ENCODE results near the gene SLX4IP.
A peak's percentile ranks its signal among the peaks of the same experiment; 100 is the strongest.
"Not testable (repeated sequence)": the region's sequence is repeated elsewhere in the genome, so short reads cannot be mapped to it uniquely, and the experiment has no call there.

The SLX4IP gene
- total RNA-seq: 13.8 to 14.7 reads per million in 2 donors

DNA sequence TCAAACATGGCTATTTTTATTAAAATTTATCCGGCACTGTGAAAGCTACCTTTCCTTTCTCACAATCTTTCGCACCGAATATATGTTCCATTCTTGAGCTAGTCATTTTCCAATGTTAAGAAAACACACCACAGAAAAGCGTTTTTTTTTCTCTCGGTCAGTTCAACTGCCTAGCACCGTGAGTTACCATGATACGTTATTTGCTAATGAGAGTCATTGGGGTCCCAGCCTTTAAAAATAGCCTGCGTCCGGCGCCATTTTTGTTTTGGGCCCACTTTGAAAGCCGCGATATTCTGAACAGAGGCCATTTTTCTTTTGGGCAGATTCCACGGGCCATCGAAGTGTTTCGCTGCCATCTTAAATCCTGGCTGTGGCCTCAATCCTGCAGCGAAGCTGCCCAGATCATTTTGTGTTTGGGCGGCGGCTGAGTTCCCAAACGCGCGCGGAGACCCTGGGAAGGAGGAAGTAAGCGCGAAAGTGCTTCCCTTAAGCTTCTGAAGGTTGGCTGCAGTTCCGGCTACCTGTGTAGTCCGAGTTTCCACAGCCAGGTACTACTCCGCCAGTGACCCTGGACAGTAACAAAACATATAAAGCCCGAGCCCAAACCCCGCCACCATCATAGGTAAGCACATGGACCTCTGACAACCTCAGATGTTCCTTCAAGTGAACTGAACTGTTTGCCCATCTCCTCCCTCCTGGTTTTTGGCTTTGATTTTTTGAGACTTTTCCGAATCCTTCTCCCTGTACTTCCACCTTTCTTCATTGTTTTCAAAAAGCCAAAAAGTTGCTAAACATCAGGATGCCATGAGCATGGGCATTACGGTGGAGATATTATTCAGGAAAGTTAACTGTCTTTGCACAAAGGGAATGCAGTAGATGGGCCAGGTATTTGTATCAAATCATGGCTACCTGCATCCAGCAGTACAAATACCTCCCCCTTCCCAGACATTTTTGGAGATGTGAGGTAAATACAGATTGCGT, at the start of gene SLX4IP:
Gene SLX4IP, plus strand, starts transcription at position 474 of the 981 bp plus-strand sequence. CDS start 22,900 bp downstream, outside the sequence.
- peak; percentile 27 for DNase-seq

DNA sequence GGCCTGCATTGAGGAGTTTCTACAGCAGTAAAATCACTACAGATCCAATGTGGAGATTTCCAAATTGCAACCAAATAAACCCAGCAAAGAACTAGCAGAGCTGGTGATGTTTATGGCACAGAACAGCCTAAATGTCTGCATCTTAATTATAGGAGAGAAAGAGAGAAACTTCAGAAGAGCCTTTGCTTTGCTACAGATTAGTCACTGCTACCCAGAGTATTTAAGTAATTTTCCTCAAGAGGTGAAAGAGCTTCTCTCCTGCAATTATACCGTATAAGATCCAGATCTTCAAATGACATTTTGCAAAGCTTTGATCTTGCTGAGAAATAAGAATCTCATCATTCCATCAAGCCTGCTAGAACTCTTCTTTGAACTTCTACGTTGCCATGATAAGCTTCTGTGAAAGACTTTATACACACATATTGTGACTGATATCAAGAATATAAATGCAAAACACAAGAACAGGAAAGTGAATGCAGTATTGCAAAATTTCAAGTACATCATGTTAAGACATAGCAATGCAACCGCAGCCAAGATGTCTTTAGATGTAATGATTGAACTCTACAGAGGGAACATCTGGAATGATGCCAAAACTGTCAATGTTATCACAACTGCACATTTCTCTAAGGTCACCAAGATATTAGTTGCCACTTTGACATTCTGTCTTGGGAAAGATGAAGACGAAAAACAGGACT, 49.1 kb upstream of the SLX4IP start:
- no peak for DNase-seq

DNA sequence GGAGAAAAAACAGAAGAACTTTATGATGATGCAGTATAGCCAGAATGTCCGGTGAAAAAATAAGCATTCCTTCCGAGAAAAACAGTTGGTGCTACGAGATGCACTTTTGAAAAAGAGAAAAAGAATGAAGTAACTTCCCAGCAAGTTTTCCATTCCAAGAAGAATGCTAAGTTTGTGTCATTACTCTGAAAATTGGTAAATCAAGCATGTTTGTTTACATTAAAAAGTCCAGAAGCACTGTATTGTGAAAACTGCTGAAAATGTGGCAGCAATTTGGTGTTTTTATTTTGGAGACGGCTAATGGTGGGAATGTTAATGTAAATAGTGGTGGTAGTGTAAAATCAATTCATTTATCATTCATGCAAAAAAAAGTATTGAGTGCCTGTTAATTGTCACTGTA, 47.4 kb upstream of the SLX4IP start:
- DNase-seq: no peak

DNA sequence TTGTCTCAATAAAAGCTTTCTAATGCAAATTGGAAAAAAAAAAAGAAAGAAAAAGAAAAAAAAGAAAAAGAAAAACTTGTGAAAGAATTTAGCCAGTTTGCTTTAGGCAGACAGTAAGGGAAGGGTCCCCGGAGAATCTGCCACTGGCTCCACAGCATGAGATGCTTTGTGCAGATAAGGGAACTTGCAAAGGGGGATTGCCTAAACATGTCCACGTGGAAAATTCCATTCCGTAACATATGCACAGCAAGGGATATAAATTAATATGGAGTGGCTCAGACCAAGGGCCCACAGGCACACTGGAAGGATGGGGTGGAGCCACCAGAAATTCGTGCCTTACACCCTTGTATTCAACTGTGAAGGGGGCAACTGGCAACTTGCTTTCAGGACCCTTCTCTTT, 46.5 kb upstream of the SLX4IP start:
- DNase-seq: no peak

DNA sequence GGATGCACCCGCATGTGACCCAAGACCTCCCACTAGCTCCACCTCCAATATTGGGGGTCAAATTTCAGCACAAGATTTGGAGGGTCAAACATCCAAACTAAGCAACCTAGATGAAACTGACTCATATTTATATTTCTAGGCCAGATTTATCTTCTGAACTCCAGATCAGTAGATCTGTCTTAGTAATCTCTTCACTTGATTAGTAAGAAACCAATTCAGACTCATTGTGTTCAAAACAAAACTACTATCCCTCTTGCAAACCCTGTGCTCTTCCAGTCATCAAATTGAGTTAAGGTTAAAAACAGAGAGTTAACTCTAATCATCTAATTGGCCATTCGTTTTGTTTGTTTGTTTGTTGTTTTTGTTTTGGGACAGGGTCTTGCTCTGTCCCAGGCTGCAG, 44.4 kb upstream of the SLX4IP start:
- DNase-seq: no peak

DNA sequence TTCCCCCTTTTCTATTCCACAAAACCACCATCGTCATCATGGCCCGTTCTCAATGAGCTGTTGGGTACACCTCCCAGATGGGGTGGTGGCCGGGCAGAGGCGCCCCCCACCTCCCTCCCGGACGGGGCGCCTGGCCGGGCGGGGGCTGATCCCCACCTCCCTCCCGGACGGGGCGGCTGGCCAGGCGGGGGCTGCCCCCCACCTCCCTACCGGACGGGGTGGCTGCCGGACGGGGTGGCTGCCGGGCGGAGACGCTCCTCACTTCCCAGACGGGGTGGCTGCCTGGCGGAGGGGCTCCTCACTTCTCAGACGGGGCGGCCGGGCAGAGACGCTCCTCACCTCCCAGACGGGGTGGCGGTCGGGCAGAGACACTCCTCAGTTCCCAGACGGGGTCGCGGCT, 40.4 kb upstream of the SLX4IP start:
- DNase-seq: not testable (repeated sequence)

DNA sequence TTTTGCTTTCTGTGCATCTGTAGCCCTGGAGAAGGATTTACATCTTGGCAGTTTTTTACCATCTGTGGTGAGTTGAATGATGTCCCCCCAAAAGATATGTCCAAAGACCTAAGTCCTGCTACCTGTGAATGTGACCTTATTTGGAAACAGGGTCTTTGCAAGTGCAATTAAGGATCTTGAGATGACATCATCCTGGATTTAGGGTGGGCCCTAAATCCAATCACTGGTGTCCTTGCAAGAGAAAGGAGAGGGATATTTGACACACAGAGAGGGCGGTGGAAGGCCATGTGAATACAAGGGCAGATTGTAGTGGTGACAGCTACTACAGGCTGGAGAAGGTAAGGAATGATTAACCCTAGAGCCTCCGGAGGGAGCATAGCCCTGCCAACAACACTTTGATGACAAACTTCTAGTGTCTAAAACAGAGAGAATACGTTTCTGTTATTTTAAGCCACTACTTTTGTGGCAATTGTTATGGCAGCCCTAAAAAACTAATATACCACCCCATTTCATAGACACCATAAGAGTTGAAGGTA, 36.2 kb upstream of the SLX4IP start:
- DNase-seq: no peak

DNA sequence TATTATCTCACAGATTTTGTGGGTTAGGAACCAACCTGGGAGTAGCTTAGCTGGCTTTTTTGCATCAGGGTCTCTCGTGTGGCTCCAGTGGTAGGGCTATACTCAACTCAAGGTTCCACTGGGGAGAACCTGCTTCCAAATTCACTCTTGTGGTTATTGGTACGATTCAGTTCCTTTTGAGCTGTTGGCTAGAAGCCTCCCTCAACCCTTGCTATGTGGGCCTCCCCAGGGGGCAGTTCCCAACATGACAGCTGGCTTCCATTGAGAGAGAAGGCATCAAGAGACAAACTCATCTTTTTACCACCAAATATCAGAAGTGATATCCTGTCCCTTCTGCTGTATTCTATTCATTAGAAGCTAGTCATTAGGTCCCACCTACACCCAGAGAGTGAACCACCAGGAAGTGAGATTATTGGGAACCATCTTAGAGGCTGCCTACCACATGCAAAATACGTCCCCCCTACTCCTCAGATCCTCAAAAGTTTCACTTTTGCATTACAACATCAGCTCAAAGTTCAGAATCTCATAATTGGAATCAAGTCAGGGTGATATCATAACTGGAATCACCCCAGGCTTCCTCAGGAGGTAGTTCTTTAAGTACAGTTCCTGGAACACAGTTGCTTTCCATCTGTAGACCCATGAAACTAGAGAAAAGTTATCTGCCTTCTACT, 32.0 kb upstream of the SLX4IP start:
- no peak for DNase-seq

DNA sequence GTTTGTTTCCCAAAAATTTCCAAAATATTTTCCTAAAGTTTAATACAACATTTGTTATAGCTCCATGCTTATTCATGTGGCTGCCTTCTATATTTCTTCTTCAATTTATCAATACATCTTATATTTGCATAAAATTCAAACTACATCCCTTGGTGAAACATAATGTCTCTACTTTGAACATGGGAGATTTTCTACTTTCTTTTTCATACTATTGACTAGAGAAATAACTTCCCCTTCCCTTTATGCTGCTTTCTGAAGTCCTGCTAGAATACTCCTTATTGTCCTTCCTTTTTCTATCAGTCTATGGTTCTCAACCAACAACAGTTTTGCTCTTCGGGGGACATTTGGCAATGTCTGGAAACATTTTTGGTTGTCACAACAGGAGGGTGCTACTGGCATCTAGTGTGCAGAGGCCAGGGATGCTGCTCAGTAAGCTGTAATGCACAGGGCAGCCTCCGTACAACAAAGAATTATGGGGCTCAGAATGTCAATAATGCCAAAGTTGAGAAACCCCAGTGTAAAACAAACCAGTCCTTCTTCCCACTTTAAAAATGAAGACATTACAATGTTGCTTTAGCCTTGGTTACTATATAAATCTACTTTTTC, 31.0 kb upstream of the SLX4IP start:
- no peak for DNase-seq

DNA sequence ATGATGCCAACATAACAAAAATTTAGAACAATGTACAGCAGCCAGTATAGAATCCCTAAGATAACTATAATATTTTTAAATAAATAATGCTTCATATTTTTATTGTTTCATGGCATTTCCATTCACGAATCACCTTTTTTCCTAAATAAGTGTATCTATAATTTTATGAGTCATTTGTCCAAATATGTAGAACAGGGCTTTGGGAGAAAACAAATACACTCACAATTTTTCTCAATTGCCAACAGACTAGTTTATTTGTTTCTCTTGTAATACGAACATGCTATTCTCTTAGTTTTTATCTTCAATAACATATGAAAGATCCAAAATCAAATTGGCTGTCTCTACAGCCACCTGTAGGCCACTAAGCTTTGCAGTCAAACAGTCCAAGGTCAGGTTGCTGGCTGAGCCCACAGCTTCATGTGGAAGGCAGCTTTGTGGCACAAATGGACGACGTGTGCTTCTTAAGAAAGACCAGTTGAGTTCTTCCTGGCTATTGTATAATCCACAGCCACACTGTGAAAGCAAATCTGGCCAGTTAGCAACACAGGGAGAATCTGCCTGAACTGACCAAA, 30.1 kb upstream of the SLX4IP start:
- no peak for DNase-seq

DNA sequence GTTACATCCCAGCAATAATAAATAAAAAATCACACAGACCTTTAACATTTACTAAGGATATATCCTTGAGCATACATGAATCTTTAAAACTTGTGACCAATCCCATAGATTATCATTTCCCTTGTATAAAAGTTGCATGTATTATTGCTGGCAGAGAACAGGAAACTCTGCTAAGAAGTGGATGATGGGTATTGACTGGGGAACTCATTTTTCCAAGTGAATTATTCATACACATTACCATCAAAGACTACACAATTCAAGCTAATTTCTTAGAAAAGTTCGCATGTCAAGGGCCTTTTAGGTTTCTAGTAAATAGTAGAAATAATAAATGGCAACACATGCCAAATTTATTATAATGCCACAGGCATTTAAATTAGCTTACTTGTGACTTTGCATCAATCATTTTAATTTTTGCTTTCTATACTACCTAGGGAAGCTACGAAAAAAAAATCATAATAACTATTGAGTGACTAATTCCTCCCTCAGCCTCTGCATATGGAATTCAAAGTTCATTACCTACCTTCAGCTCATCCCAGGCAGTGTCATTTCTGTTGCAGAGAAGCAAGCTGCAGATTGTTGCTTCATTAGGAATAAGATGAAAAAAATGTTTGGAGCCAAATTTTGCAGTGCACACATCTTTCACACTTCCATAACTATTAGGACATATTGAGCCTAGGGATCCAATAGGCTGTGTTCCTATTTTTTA, 26.8 kb upstream of the SLX4IP start:
- DNase-seq: no peak

DNA sequence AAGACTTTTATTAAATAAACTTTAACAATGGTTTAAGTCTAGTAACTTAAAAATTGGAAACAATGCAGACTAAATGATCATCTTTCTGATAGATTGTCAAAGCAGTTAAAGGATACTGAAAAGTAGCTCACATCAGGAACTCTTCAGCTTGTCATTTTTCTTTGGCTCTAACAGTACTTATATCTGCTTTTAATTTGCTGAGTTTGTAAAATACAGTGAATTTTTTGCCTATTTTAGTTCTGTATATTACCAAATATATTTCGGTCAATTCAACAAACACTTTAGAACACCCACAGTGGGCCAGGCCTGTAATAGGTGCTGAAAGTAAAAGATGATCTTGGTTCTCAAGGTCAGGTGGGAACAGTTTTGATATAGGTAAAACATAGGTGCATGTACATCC, 23.4 kb upstream of the SLX4IP start:
- DNase-seq: no peak

DNA sequence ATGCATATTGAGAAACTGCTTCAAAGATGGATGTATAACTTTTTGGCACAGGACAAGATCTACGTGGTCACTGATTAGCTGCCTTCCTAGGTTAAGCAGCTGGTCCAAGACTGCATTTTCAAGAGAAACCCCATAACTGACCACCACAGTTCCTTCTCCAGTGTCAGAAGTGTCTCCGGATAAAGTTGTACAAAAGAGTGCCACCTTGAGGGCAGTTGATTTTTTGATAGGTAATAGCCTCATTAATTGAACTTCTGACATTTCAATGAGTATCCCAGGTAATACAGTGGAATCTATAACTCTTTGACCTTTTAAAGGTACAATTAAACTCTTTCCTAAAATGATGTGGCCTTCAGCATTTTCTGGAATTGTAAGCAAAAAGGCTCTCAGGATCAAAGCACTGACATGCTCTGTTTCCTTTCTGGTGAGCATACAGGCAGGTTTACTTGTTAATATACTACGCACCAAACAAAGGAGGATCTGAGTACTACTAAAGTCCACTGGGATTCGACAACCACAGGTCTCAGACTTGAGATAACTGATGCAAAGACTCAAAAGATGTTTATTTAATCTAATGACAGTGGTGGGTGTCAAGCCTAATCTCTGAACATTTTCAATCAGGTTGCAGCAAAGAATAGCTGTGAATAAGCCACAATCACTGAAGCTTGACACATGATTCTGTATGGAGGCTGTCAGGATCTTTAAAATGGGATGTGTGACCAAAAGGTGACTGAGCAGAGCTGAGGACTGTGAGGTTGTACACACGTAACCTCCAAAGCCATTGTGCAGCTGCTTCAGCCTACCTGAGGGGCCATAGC, 22.3 kb upstream of the SLX4IP start:
- DNase-seq: no peak

DNA sequence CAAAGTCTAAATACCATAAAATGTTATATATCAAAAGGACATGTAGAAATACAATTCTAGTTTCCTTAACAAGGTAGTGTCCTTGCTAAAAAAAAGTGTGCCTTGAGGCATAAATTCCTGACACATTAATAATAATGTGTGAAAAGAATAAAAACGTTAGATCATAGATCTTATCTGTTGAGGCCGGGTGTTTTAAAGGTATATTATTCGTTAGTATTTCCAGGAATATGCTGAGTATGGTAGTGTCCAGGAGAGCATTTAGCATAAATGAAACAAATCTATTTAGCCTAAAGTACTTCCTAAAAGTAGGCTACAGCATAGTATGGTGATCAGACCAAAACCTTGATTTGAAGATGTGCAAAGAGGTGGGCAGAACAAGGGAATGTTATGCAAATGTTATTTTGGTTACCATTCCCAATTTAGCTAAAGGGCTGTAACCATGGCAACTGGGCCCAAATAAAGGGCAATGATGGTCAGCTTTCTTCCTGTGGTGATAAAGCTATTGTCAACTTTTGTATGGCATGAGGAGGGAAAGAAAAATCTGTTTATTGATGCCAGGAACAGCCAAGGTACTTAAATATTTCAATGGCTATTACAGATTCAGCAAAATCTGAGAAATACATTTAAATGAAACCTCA, 20.0 kb upstream of the SLX4IP start:
- no peak for DNase-seq

DNA sequence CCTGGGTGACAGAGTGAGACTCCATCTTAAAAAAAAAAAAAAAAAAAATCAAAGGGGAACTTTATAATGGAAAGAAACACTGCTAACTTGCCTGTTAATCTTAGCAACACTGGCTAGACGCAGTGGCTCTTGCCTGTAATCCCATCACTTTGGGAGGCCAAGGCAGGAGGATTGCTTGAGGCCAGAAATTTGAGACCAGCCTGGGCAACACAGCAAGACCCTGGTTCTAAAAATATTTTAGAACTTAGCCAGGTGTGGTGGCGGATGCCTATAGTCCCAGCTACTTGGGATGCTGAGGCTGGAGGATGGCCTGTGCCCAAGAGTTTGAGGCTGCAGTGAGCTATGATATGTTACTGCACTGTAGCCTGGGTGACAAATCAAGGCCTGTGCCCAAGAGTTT, 17.9 kb upstream of the SLX4IP start:
- DNase-seq: not testable (repeated sequence)

DNA sequence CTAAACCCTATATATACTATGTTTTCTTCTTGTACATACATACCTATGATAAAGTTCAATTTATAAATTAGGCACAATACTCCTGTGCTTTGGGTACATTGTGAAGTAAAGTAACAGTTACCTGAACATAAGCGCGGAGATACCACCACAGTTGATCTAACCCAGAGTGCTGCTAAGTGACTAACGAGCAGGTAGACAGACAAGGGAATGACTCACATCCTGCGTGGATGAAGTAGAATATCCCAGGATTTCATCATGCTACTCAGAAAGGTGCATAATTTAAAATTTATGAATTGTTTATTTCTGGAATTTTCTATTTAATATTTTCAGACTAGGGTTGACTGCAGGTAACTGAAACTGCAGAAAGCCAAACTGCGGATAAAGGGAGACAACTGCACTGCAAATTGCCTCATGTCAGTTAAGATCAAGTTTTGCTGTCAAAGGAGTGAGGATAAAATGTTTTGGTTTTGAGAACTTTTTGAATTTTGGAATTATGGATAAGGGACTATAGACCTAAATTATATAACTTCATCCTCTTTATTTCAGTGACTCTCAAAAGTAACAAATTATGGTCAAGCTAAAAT, 15.5 kb upstream of the SLX4IP start:
- no peak for DNase-seq

DNA sequence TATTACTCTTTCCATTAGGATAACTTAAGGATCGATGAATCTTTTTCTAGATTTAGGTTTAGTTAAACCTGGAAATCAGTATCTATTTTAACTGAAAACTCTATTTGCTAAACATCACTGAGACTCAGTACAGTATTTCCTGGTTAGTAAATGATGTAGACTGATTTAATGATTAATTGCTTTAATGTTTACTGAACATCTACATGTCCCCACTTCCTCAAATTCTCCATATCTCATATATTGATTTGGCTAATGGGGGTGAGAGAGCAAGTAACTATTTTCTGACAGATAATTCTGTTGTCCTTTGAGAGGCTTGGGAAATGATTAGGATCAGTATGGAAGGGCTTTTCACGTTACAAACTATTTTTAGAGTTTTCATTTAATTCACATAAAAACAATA, 11.4 kb upstream of the SLX4IP start:
- no peak for DNase-seq

DNA sequence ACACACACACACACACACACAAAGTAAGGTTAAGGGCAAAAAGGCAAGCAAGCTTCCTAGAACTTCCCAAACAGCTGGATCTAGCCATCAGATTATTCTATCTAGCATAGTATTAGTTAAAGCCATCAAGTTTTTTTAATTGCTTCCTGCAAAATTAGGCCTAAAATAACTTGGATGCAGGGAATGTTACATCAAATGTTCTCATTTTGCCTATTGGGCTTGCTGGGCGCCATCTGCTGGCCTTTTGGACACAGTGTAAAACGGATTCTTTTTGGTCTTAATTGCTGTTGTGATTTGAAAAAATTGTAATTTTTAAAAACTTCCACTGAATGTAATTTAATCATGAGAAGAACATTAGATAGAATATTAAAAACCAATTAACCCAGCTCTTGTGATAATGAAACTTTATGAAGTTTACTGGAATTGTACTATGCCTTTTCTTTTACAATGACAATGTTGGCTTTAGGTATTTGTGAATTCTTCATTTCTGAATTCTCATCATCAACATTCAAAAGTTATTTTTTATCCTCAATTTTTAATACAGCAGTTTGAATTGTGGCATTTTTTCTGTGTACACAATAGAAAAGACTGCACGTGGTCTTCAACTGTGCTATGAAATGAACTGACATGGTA, 7.9 kb upstream of the SLX4IP start:
- DNase-seq: no peak

DNA sequence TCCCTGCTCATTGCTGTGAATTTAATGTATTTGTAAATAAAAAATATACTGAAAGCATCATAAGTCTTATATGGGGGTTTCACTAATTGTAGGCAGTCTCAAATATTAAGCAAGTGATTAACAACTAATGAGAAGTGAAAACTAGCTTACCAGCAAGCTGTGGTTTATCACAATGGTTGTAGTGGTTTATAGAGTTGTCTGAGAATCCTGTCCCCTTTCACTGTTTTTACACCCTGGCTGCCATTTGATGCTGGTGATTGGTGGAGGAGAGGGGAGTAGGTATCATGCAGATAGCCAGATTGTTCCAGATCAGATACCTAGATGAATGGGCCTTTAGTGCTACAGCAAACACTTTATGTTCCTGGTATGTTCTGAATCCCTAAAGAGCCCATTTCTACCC, 7.1 kb upstream of the SLX4IP start:
- DNase-seq: no peak
